Peyer's patch (tissue), 4 donors: ENCODE results near the gene DFFB.

ENCODE experiments used
- POLR2A ChIP-seq, 2 donors: fragments of 450-650 bp; IDR thresholded peaks; one replicate each; pipeline ENCODE4 v1.5.1; 2017; ENCODE audit warnings: antibody characterized with exemption in 2 of 2, mild to moderate bottlenecking in 2 of 2, moderate library complexity in 2 of 2
- TF ChIP-seq, protein P1 (sequence below), 6 experiments: fragments of 450-650 bp in 4 of 6; fragments of 200-600 bp in 2 of 6; sonication (generic) in 1 of 6; IDR thresholded peaks; one replicate each; pipeline ENCODE4 v1.5.1; 2017 to 2019; ENCODE audit warnings: antibody characterized with exemption in 6 of 6, mild to moderate bottlenecking in 3 of 6, moderate library complexity in 1 of 6

DNA sequence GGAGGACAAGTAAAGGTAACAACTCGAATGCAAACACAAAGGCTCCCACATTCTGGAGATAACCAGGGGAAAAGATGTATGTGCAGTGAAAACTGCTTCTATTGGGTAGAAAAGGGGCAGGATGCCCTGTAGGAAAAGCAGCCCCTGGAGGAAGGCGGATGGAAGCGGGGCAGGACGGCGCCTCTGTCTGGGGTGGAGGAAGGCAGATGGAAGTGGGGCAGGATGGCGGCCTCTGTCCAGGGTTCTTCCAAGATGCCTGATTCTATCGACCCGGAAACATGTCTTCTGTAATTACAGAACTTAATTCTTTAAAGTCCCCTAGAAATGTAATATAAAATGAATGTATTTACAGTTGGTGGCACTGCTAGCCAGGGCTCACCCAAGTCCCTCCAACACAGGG, 37.0 kb upstream of the DFFB start:
- TF ChIP-seq, protein P1, sequence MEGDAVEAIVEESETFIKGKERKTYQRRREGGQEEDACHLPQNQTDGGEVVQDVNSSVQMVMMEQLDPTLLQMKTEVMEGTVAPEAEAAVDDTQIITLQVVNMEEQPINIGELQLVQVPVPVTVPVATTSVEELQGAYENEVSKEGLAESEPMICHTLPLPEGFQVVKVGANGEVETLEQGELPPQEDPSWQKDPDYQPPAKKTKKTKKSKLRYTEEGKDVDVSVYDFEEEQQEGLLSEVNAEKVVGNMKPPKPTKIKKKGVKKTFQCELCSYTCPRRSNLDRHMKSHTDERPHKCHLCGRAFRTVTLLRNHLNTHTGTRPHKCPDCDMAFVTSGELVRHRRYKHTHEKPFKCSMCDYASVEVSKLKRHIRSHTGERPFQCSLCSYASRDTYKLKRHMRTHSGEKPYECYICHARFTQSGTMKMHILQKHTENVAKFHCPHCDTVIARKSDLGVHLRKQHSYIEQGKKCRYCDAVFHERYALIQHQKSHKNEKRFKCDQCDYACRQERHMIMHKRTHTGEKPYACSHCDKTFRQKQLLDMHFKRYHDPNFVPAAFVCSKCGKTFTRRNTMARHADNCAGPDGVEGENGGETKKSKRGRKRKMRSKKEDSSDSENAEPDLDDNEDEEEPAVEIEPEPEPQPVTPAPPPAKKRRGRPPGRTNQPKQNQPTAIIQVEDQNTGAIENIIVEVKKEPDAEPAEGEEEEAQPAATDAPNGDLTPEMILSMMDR (IDR thresholded peaks at IDR 0.05) = no peak
- no peak for TF ChIP-seq POLR2A (IDR thresholded peaks at IDR 0.05)
